LHCN-M2 (cell line): ENCODE data around the gene MBD6. TPM values are rescaled to one million over a fixed set of nuclear protein-coding genes. Genes with fewer than 3 reads are reported as not detected.

Experiments used
- DNase-seq: peaks from one replicate; pipeline ENCODE4 v3.0.0-alpha.2; 2012; ENCODE audit warnings: low read depth
- total RNA-seq: library from RNA; depleted of rRNA; stranded (reverse); fragments of >200 nt; gene quantifications from 2 replicates; pipeline ENCODE4 v1.2.3, GENCODE V29; 2014

Gene MBD6
- total RNA-seq, 1 experiment from 2014 or later: 7.5 TPM

- DNase-seq: no peak
Measured at GRCh38 chr12:57527184-57527583, 4.6 kb downstream of the MBD6 start.

GRCh38 chr12:57528176-57528575 lies 5.6 kb downstream of the MBD6 start:
- no peak for DNase-seq

- DNase-seq: no peak
Measured at GRCh38 chr12:57528831-57529555, 6.4 kb downstream of the MBD6 start.

GRCh38 chr12:57529831-57530230 lies 7.2 kb downstream of the MBD6 start:
- no peak for DNase-seq

GRCh38 chr12:57530396-57531142 lies 7.9 kb downstream of the MBD6 start:
- no peak for DNase-seq

GRCh38 chr12:57531836-57532235 lies 9.2 kb downstream of the MBD6 start:
- DNase-seq: no peak

- DNase-seq: no peak
Measured at GRCh38 chr12:57533108-57533507, 10.5 kb downstream of the MBD6 start.

GRCh38 chr12:57534250-57534649 lies 11.6 kb downstream of the MBD6 start:
- DNase-seq: no peak

- no peak for DNase-seq
Measured at GRCh38 chr12:57534991-57535543, 12.4 kb downstream of the MBD6 start.

GRCh38 chr12:57535764-57536596 lies 13.4 kb downstream of the MBD6 start:
- no peak for DNase-seq

GRCh38 chr12:57536597-57536942 lies 13.9 kb downstream of the MBD6 start:
- no peak for DNase-seq

- DNase-seq: no peak
Measured at GRCh38 chr12:57539134-57539768, 16.6 kb downstream of the MBD6 start.

- DNase-seq: no peak
Measured at GRCh38 chr12:57541001-57541400, 18.4 kb downstream of the MBD6 start.

- no peak for DNase-seq
Measured at GRCh38 chr12:57541717-57542116, 19.1 kb downstream of the MBD6 start.

- DNase-seq: no peak
Measured at GRCh38 chr12:57543581-57543980, 21.0 kb downstream of the MBD6 start.

- DNase-seq: no peak
Measured at GRCh38 chr12:57545809-57546437, 23.3 kb downstream of the MBD6 start.

GRCh38 chr12:57546438-57547287 lies 24.0 kb downstream of the MBD6 start, which contains the start of gene DCTN2:
Gene DCTN2 (minus strand): TSS chr12:57547192. CDS start chr12:57547063, 129 bp downstream.
- peak; percentile 97 for DNase-seq

- DNase-seq: no peak
Measured at GRCh38 chr12:57547288-57548012, 24.8 kb downstream of the MBD6 start.

GRCh38 chr12:57548013-57548315 lies 25.3 kb downstream of the MBD6 start:
- DNase-seq: no peak
